ENCODE results near the gene RMI2.

The RMI2 gene

DNA sequence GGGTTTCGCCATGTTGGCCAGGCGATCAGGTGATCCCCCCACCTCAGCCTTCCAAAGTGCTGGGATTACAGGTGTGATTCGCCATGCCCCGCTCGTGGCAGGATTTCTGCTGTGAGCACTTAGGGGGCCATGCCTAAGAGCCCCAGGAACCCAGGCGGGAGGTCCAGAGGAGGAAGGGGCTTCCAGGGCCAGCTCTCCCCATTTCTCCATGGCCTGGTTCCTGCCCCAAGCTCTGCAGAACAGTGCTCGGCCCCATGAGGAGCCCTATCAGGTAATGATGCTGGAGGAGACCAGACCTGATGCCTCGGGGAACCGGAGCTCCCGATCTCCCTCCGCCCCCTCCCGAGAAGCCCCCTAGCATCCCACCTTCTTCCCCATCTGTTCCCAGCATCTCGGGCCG, 53.6 kb downstream of the RMI2 start:
- no peak for DNase-seq (ENCODE audit: low read depth in 2 of 2)

DNA sequence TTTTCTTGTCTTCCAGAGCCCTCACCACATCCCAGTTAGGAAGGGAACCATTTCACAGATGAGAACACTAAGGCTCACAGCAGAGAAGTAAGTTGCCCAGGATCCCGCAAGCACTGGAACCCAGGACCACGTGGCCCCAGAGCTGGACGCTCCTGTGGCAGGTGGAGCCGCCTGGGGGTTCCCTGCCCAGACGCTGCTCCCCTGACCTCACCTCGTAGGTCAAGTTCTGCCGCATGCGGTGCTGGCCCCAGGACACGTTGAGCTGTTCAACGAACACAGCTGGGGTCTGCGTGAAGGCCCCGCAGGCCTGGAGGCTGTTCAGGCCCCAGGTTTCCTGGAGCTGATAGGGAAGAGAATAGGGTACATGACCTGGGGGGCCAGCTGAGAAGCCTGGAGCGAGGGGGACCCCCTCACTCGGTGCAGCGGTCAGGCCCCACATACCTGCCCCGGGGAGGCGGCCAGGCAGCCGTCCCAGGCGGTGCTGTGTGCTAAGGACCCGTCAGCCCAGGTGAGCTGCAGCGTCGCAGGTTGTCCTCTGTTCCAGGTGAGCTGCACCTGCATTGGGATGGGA, 54.1 kb downstream of the RMI2 start:
- DNase-seq (ENCODE audit: low read depth in 2 of 2): no peak

GRCh38 chr16:11400076-11400475, 54.8 kb downstream of the RMI2 start:
- no peak for DNase-seq (ENCODE audit: low read depth in 2 of 2)
